ENCODE results near the gene RPA1. TPM values are rescaled to one million over a fixed set of nuclear protein-coding genes. Genes with fewer than 3 reads are reported as not detected.
"Not testable (repeated sequence)": the region's sequence is repeated elsewhere in the genome, so short reads cannot be mapped to it uniquely, and the experiment has no call there.

RPA1 gene
- total RNA-seq, result 100 to 1,000 TPM; 118 to 174 TPM

DNA sequence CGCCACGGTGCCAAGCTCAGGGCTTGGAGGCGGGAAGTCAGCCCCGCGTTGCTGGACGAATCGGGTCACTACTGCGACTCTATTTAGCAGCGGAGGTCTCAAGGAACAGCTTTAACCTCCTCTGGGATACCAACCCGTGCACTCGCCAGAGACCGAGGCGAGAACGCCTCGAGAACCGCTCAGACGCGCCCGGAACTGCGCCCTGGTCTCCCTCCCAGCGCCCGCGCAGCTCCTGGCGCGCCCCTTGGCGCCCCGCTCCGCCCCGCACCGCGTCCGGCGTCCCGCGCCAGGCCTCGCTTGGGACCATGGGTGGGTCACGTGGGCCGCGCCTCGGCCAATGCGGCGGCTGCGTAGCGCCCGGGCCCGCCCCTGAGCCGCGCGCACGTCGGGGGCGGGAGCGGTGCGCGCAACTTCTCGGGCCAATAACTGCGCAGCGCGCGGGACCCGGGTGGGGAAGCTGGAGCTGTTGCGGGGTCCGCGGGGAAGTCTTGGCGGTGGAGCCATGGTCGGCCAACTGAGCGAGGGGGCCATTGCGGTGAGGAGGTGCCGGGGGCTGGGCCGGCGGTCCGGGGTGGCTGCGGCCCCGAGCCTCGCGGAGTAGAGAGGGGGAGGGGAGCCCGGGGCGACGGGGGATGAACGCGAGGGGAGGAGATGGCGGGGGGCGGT lies at the start of gene RPA1, which contains the start of gene SMYD4:
Gene RPA1, plus strand, starts transcription at position 414 of the 666 bp plus-strand sequence. Its CDS starts 89 bp downstream, at position 503.
Gene SMYD4, minus strand, starts transcription at position 311 of the 666 bp plus-strand sequence. CDS start 1,908 bp downstream, outside the sequence.
- no peaks in the 10 kb centered on the region for H3K9me3 Mint-ChIP-seq
- H3K36me3 Mint-ChIP-seq, result peaks cover 22 to 38% of the 10 kb centered on the region in 2 donors
- DNase-seq (ENCODE audit: low spot score in 2 of 2) (peak; percentile 92), ATAC-seq (peak; percentile 95 to 96)
- peak within 1 kb of the TSS; percentile 83 to 96 for H3K27ac Mint-ChIP-seq

DNA sequence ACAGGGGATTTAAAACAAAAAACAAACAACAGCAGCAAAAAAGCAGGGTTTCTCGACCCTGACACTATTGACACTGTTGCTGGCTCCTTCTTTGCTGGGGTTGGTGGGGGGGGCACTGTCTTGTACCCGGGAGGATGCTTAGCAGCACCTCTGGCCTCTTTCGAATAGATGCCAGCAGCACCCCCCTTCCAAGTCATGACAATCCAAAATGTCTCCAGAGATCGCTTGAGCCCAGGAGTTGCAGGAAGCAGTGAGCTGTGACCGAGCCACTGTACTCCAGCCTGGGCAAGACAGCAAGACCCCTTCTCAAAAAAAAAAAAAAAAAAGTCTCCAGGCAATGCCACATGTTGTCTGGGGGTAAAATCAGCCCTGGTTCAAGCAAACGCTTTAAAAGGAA lies 47.6 kb upstream of the RPA1 start:
- peak overlapping the region in 1 of 2 donors; percentile 78 for H3K27ac Mint-ChIP-seq
- peaks cover 0 to 4% of the 10 kb centered on the region in 2 donors for H3K36me3 Mint-ChIP-seq
- no peak for ATAC-seq
- no peak for DNase-seq (ENCODE audit: low spot score in 2 of 2)
- H3K9me3 Mint-ChIP-seq, result no peaks in the 10 kb centered on the region

DNA sequence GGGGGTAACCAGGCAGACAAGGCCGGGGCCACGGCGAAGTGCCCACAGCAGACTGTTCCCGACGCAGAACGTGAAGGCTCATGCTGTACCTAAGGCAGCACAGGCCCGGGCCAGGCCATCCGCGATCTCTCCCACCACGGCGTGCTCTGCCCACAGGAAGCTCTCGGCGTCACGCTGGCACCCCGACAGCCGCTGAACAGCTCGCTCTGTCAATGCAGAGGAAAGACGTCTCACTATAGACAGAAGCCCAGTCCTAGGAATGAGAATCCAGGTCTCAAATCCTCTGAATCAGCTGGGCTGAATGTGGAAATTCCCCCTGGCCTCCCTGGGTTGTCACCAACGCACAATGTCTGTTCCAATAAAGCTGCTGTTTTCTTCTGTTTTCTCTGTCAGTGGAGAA lies 46.5 kb upstream of the RPA1 start:
- DNase-seq (ENCODE audit: low spot score in 2 of 2) (no peak), ATAC-seq (peak in 1 of 2 donors; percentile 49)
- Mint-ChIP-seq H3K36me3 (peaks cover 0 to 4% of the 10 kb centered on the region in 2 donors), H3K9me3 (no peaks in the 10 kb centered on the region), H3K27ac (peak overlapping the region in 1 of 2 donors; percentile 78)

GRCh38 chr17:1783834-1784611 lies 45.8 kb upstream of the RPA1 start:
- ATAC-seq, result peak in 1 of 2 donors; percentile 52
- DNase-seq (ENCODE audit: low spot score in 2 of 2), result no peak
- Mint-ChIP-seq H3K9me3 (no peaks in the 10 kb centered on the region), H3K36me3 (peaks cover 0 to 4% of the 10 kb centered on the region in 2 donors), H3K27ac (peak overlapping the region in 1 of 2 donors; percentile 58)

DNA sequence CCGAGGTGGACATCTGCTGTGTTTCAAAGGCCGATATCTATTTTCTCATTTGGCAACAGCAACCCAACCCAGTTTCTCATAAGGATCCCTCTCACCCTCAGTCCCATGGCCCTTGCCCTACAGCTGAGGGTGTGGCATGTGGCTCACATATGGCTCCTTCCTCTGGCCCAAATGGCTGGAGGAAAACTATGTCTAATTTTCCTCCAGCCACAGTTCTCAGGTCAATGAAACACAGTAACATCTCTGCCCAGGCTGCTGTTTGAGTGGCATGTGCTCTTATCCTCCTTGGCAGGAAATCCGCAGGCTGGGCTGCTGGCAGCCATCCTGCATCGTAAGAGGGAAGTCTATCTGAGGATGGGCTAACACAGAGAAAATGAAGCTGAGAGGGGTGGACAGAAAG lies 43.9 kb upstream of the RPA1 start:
- no peaks in the 10 kb centered on the region for H3K9me3 Mint-ChIP-seq
- ATAC-seq, result no peak
- H3K36me3 Mint-ChIP-seq, result peaks cover 0 to 4% of the 10 kb centered on the region in 2 donors
- H3K27ac Mint-ChIP-seq, result peak overlapping the region; percentile 9 to 44
- DNase-seq (ENCODE audit: low spot score in 2 of 2), result no peak

DNA sequence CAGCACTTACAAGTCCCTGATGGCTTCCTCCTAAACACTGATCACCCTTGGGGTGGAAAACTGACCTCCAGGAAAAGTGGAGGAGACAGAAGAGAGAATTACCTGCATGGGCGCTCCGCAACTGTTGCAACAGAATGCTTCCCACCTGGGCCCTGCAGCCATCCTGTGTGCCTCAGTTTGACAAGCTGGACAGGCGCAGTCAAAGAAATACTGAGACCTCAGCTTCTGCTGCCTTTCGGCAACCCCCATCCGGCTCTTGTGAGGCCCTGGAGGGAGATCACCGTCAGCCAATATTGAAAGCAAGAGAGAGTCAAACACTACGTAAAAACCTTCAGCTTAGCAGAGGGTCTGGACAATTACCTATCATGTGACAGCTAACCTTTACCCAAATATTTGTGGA lies 43.1 kb upstream of the RPA1 start:
- DNase-seq (ENCODE audit: low spot score in 2 of 2) (no peak), ATAC-seq (no peak)
- no peaks in the 10 kb centered on the region for H3K9me3 Mint-ChIP-seq
- H3K36me3 Mint-ChIP-seq, result peaks cover 0 to 4% of the 10 kb centered on the region in 2 donors
- H3K27ac Mint-ChIP-seq, result peak overlapping the region in 1 of 2 donors; percentile 9

DNA sequence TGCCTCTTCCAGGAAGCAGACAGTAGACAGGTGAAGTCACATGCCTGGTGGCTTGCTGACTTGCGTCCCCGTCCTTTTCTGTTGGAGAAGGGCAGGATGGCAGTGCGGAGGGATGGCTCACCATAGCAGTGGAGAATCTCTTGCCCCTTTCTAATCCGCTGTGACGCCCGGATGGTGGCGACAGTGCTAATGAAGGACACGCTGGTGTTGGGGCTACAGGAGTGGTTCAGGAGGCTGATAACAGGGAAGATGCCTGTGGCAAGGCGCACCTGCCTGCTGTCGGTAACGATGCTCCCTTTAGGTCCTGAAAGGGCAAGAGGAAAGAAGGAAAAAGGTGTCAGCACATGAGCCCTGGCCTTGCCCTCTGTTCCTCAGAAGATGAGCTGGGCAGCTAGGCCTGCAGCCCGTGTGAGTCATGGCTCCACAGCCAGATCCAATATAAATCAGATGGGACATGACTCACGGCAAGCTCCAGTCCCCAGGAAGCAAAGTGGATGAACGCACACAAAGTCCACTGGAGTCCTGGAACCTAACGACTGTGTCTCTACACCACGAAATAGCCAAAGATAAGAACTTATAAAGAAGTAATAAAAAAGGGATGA lies 42.4 kb upstream of the RPA1 start:
- Mint-ChIP-seq H3K9me3 (no peaks in the 10 kb centered on the region), H3K27ac (peak overlapping the region in 1 of 2 donors; percentile 32), H3K36me3 (peaks cover 0 to 4% of the 10 kb centered on the region in 2 donors)
- no peak for ATAC-seq
- no peak for DNase-seq (ENCODE audit: low spot score in 2 of 2)

DNA sequence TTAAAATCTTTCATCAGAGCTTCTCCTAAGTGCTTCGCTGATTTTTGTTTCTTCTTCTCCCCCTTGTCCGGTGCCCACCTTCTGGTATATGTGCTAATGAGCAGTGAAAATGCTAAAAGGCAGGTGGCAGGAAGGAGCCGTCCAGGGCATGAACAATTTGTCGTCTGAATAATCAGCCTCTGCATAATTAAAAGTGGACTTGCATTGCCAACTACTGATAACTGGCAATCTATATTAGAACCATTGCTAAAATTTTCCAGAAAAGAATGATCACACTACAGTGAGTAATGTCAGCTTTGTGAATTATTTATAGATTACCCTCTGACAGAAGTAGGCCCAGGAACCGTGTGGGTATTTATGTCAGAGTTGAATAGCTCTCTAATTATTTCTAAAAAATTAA lies 39.9 kb upstream of the RPA1 start:
- ATAC-seq (no peak), DNase-seq (ENCODE audit: low spot score in 2 of 2) (no peak)
- Mint-ChIP-seq H3K27ac (no peak overlapping the region), H3K36me3 (peaks cover 4 to 6% of the 10 kb centered on the region in 2 donors), H3K9me3 (no peaks in the 10 kb centered on the region)

GRCh38 chr17:1792495-1793446 lies 37.0 kb upstream of the RPA1 start:
- ATAC-seq (no peak), DNase-seq (ENCODE audit: low spot score in 2 of 2) (no peak)
- Mint-ChIP-seq H3K9me3 (no peaks in the 10 kb centered on the region), H3K36me3 (peaks cover 0 to 10% of the 10 kb centered on the region in 2 donors), H3K27ac (peak overlapping the region in 1 of 2 donors; percentile 81)

- no peak overlapping the region for H3K27ac Mint-ChIP-seq
- ATAC-seq (no peak), DNase-seq (ENCODE audit: low spot score in 2 of 2) (no peak)
These were observed 36.4 kb upstream of the RPA1 start for GRCh38 chr17:1793447-1793806.

GRCh38 chr17:1796800-1797199 lies 33.0 kb upstream of the RPA1 start:
- H3K27ac Mint-ChIP-seq, result no peak overlapping the region

More at GRCh38 chr17:1793447-1793806, 36.4 kb upstream of the RPA1 start:
- Mint-ChIP-seq H3K36me3 (peaks cover 0 to 10% of the 10 kb centered on the region in 2 donors), H3K9me3 (no peaks in the 10 kb centered on the region)

DNA sequence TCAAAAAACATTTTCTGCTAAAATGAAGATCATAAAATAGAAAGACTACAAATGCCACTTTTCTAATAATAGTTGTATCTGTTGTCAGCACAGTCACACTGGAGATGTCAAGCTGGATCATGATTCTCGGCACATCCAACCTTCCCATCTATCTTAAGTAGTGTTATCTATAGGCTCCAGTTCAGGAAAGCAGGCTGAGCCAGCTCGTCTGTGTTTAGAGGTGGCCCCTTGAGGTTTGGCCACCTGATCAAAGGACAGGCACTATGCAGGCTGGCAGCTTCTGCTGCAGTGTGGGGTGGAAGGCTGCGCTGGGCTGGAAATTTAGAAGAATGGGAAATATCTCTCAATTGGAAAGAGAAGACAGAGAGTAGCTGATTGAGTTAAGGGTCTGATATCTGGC lies 32.5 kb upstream of the RPA1 start:
- H3K9me3 Mint-ChIP-seq, result no peaks in the 10 kb centered on the region
- ATAC-seq (no peak), DNase-seq (ENCODE audit: low spot score in 2 of 2) (no peak)
- peaks cover 0 to 10% of the 10 kb centered on the region in 2 donors for H3K36me3 Mint-ChIP-seq
- peak overlapping the region in 1 of 2 donors; percentile 37 for H3K27ac Mint-ChIP-seq

More at GRCh38 chr17:1796800-1797199, 33.0 kb upstream of the RPA1 start:
- no peak for ATAC-seq
- H3K9me3 Mint-ChIP-seq, result no peaks in the 10 kb centered on the region
- no peak for DNase-seq (ENCODE audit: low spot score in 2 of 2)
- peaks cover 0 to 10% of the 10 kb centered on the region in 2 donors for H3K36me3 Mint-ChIP-seq

DNA sequence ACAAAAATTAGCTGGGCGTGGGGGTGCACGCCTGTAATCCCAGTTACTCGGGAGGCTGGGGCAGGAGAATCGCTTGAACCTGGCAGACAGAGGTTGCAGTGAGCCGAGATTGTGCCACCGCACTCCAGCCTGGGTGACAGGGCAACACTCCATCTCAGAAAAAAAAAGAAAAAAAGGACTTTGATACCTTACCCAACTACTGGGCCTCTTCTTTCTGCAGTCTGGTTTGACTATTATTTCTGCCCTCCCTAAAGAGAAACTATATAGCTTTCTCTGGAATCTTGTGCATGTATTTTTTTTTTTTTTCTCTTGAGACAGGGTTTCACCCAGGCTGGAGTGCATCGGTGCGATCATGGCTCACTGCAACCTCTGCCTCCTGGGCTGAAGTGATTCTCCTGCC lies 32.0 kb upstream of the RPA1 start:
- H3K36me3 Mint-ChIP-seq; ATAC-seq; H3K9me3 Mint-ChIP-seq; DNase-seq (ENCODE audit: low spot score in 2 of 2): not testable (repeated sequence)
- peak overlapping the region in 1 of 2 donors; percentile 37 for H3K27ac Mint-ChIP-seq

GRCh38 chr17:1800240-1800639 lies 29.6 kb upstream of the RPA1 start:
- H3K27ac Mint-ChIP-seq, result no peak overlapping the region
- no peaks in the 10 kb centered on the region for H3K9me3 Mint-ChIP-seq
- peaks cover 0 to under 1% of the 10 kb centered on the region in 2 donors for H3K36me3 Mint-ChIP-seq
- ATAC-seq (no peak), DNase-seq (ENCODE audit: low spot score in 2 of 2) (no peak)

- ATAC-seq, result no peak
- Mint-ChIP-seq H3K27ac (no peak overlapping the region), H3K36me3 (no peaks in the 10 kb centered on the region), H3K9me3 (no peaks in the 10 kb centered on the region)
- no peak for DNase-seq (ENCODE audit: low spot score in 2 of 2)
These were observed 29.1 kb upstream of the RPA1 start for GRCh38 chr17:1800712-1801111.

DNA sequence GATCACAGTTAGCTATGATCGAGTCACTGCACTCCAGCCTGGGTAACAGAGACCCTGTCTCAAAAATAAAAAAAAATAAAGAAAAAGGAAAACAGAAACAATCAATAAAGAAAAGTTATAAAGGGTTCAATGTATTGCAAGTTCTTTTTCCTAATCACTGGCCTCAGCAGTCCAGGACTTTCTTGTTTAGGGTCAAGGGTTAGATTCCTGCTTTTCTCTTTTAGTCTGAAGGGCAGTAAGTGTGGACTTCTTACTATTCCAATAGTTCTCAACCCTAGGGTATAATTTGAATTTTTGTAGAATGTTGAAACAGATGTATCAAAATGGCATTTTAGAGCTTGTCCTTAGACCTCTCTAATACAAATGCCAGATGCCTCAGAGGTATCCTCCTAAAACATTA lies 27.4 kb upstream of the RPA1 start:
- DNase-seq (ENCODE audit: low spot score in 2 of 2) (no peak), ATAC-seq (no peak)
- no peaks in the 10 kb centered on the region for H3K36me3 Mint-ChIP-seq

More for the DNA sequence above, 27.4 kb upstream of the RPA1 start:
- no peaks in the 10 kb centered on the region for H3K9me3 Mint-ChIP-seq
- H3K27ac Mint-ChIP-seq, result peak overlapping the region in 1 of 2 donors; percentile 61
